ENCODE measurements around the gene PGC.

GRCh38 chr6:41713650-41714291 is 33.4 kb downstream of the PGC start:
- TF ChIP-seq POLR2A (IDR thresholded peaks at IDR 0.05) (no peak), CTCF (IDR thresholded peaks at IDR 0.05) (no peak)

Measured in thyroid gland (tissue), 4 donors.